Mesenchymal stem cell (in vitro differentiated cells and primary cell): ENCODE data around the gene AP1S1. TPM values are rescaled to one million over a fixed set of nuclear protein-coding genes. Genes with fewer than 3 reads are reported as not detected.
A peak's percentile ranks its signal among the peaks of the same experiment; 100 is the strongest.
"Not testable (repeated sequence)": the region's sequence is repeated elsewhere in the genome, so short reads cannot be mapped to it uniquely, and the experiment has no call there.

ENCODE experiments used
- DNase-seq: peaks from one replicate; pipeline ENCODE4 v3.0.0-alpha.2; 2013
- H2AFZ ChIP-seq: one replicate; pipeline ENCODE4 v1.6.1; 2013; ENCODE audit warnings: low read depth, mild to moderate bottlenecking, control low read depth, inconsistent platforms, low read length, moderate library complexity
- H2AK5ac ChIP-seq: 2 replicates; pipeline ENCODE4 v1.6.1; 2013; ENCODE audit warnings: low read length, moderate library complexity, mild to moderate bottlenecking, inconsistent platforms; ENCODE audit not compliant: severe bottlenecking
- H2BK120ac ChIP-seq: one replicate; pipeline ENCODE4 v1.6.1; 2013; ENCODE audit warnings: low read depth, mild to moderate bottlenecking, inconsistent platforms, low read length, moderate library complexity
- H2BK12ac ChIP-seq, 2 experiments: one replicate each; pipeline ENCODE4 v1.6.1; 2013; ENCODE audit warnings: inconsistent platforms in 2 of 2, low read length in 2 of 2, mild to moderate bottlenecking in 2 of 2, moderate library complexity in 2 of 2, control low read depth in 1 of 2
- H2BK15ac ChIP-seq: one replicate; pipeline ENCODE4 v1.6.1; 2013; ENCODE audit warnings: mild to moderate bottlenecking, low read depth, inconsistent platforms; ENCODE audit not compliant: poor library complexity, severe bottlenecking
- H2BK5ac ChIP-seq: 2 replicates; pipeline ENCODE4 v1.6.1; 2013; ENCODE audit warnings: low read depth, mild to moderate bottlenecking, low read length, control low read depth, inconsistent platforms; ENCODE audit not compliant: poor library complexity, severe bottlenecking
- H3K14ac ChIP-seq, 2 experiments: one replicate each; pipeline ENCODE4 v1.6.1; 2013; ENCODE audit warnings: inconsistent platforms in 2 of 2, low read length in 2 of 2, control low read depth in 1 of 2, mild to moderate bottlenecking in 1 of 2, moderate library complexity in 1 of 2
- H3K18ac ChIP-seq, 2 experiments: one replicate each; pipeline ENCODE4 v1.6.1; 2013; ENCODE audit warnings: inconsistent platforms in 2 of 2, low read length in 2 of 2, control low read depth in 1 of 2, low read depth in 1 of 2, mild to moderate bottlenecking in 1 of 2
- H3K23ac ChIP-seq, 2 experiments: one replicate each; pipeline ENCODE4 v1.6.1; 2013; ENCODE audit warnings: inconsistent platforms in 2 of 2, low read length in 2 of 2, mild to moderate bottlenecking in 2 of 2, moderate library complexity in 2 of 2, control low read depth in 1 of 2
- H3K27ac ChIP-seq: 2 replicates; pipeline ENCODE4 v1.5.1; 2013; ENCODE audit warnings: mild to moderate bottlenecking, moderate library complexity, low read length, control low read depth, inconsistent platforms; ENCODE audit not compliant: poor library complexity, severe bottlenecking
- H3K27me3 ChIP-seq, 2 experiments: 2 replicates each; pipeline versions ENCODE4 v1.6.1 to v1.7.0; 2013; ENCODE audit warnings: low read length in 2 of 2, mild to moderate bottlenecking in 2 of 2, moderate library complexity in 2 of 2, control low read depth in 1 of 2, inconsistent platforms in 1 of 2; ENCODE audit not compliant: control insufficient read depth in 1 of 2, insufficient read depth in 1 of 2
- H3K36me3 ChIP-seq, 2 experiments: 2 replicates each; pipeline versions ENCODE4 v1.6.1 to v1.7.0; 2013; ENCODE audit warnings: low read length in 2 of 2, control low read depth in 1 of 2, inconsistent platforms in 1 of 2, low read depth in 1 of 2, mild to moderate bottlenecking in 1 of 2; ENCODE audit not compliant: insufficient read depth in 2 of 2, control insufficient read depth in 1 of 2
- H3K4ac ChIP-seq, 2 experiments: one replicate each; pipeline ENCODE4 v1.6.1; 2013; ENCODE audit warnings: inconsistent platforms in 2 of 2, low read length in 2 of 2, mild to moderate bottlenecking in 2 of 2, moderate library complexity in 2 of 2, control low read depth in 1 of 2, low read depth in 1 of 2
- H3K4me1 ChIP-seq: 2 replicates; pipeline ENCODE4 v1.6.1; 2013; ENCODE audit warnings: low read depth, low read length, control low read depth; ENCODE audit not compliant: control insufficient read depth, insufficient read depth
- H3K4me2 ChIP-seq: 2 replicates; pipeline ENCODE4 v1.6.1; 2013; ENCODE audit warnings: low read length, mild to moderate bottlenecking, inconsistent platforms; ENCODE audit not compliant: poor library complexity, severe bottlenecking
- H3K4me3 ChIP-seq, 2 experiments: 2 replicates each; pipeline versions ENCODE4 v1.5.1 to v1.7.0; 2013; ENCODE audit warnings: low read length in 2 of 2, mild to moderate bottlenecking in 2 of 2, control low read depth in 1 of 2, low read depth in 1 of 2; ENCODE audit not compliant: insufficient read depth in 1 of 2
- H3K79me1 ChIP-seq: replicated peaks from 2 replicates; pipeline ENCODE4 v1.6.1; 2013; ENCODE audit warnings: mild to moderate bottlenecking, control low read depth, low read length, inconsistent platforms; ENCODE audit not compliant: poor library complexity, severe bottlenecking
- H3K9ac ChIP-seq: 2 replicates; pipeline ENCODE4 v1.7.0; 2013; ENCODE audit warnings: mild to moderate bottlenecking, low read length, moderate library complexity
- H3K9me3 ChIP-seq: 2 replicates; pipeline ENCODE4 v1.7.0; 2013; ENCODE audit warnings: mild to moderate bottlenecking, low read length; ENCODE audit not compliant: control insufficient read depth
- H4K8ac ChIP-seq: one replicate; pipeline ENCODE4 v1.6.1; 2013; ENCODE audit warnings: inconsistent platforms, mild to moderate bottlenecking, low read length, moderate library complexity
- H4K91ac ChIP-seq: one replicate; pipeline ENCODE4 v1.6.1; 2013; ENCODE audit warnings: mild to moderate bottlenecking, low read length, inconsistent platforms
- WGBS: methylation state at CpG from one replicate; pipeline ENCODE4 v1.1.7; 2013; ENCODE audit warnings: mixed read lengths; 5-methylcytosine and 5-hydroxymethylcytosine counted together
- polyA plus RNA-seq, 2 experiments: library from polyadenylated mRNA; stranded (reverse); fragments of 200-250 nt; gene quantifications; one replicate each; pipeline ENCODE4 v1.2.3, GENCODE V29; 2013

AP1S1 gene
- polyA plus RNA-seq (2013, experiment 1 of 2), result 65.9 TPM
- 64.7 TPM for polyA plus RNA-seq (2013, experiment 2 of 2)

DNA sequence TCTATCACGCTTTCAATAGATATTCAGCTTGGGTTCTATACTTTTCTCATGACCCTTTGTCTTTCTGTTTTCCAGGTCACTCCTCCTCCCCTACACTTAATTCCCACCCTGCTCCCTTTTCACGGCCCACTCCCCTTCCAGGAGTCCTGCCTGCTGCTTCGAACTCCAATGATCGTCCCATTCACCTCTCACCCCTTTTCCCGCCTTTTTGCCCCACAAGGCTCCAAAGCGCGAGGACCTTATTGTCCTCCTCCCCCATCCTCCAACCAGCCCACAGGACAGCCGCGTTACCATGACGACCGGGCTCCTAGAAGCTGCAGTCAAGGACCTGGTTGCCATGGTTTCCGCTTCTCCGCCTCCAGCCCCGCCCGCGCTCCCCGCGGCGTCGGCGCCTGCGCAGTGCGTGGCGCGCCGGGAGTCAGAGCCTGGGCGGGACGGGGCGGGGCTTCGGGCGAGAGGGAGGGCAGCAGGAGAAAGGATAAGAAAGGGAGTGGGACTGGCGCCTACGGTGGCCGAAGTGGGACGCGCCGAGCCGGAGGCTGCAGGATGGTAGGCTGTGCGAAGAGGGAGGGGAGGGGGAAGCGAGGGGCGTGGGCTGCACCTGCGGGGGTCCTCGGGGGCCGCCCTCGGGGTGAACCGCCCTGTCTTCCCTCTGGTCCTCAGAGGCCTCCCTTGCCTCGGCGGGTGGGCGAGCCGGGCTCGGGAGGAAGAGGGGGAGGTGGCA, at the start of gene AP1S1:
AP1S1 (plus strand) TSS at position 508 of the 724 bp plus-strand sequence; CDS start at position 547, 39 bp downstream.
- Histone ChIP-seq H3K9me3 (no peaks in the 10 kb centered on the region), H3K14ac (peak within 1 kb of the TSS; percentile 57 to 90), H2BK12ac (peak within 1 kb of the TSS in 1 of 2 experiments; percentile 43), H3K4me2 (peak within 1 kb of the TSS; percentile 86), H2AFZ (peak within 1 kb of the TSS; percentile 29), H4K8ac (peak within 1 kb of the TSS; percentile 52), H2BK5ac (peak within 1 kb of the TSS; percentile 81), H3K79me1 (peaks cover 21% of the 10 kb centered on the region), H2BK120ac (peak within 1 kb of the TSS; percentile 54), H3K4me1 (peaks cover 16% of the 10 kb centered on the region), H3K23ac (peak within 1 kb of the TSS in 1 of 2 experiments; percentile 23), H3K27me3 (peaks cover 0 to 9% of the 10 kb centered on the region in 2 experiments), H3K27ac (peak within 1 kb of the TSS; percentile 33), H2BK15ac (peak within 1 kb of the TSS; percentile 89), H3K36me3 (peaks cover 24 to 27% of the 10 kb centered on the region in 2 experiments), H4K91ac (peak within 1 kb of the TSS; percentile 70), H3K18ac (peak within 1 kb of the TSS; percentile 79 to 82), H3K4me3 (peak within 1 kb of the TSS; percentile 84 to 90), H3K9ac (peak within 1 kb of the TSS; percentile 93), H2AK5ac (peak within 1 kb of the TSS; percentile 43), H3K4ac (peak within 1 kb of the TSS in 1 of 2 experiments; percentile 42)
- DNase-seq, result peak; percentile 91
- WGBS, result 7% methylated on average over 43 of the region's 51 CpGs

DNA sequence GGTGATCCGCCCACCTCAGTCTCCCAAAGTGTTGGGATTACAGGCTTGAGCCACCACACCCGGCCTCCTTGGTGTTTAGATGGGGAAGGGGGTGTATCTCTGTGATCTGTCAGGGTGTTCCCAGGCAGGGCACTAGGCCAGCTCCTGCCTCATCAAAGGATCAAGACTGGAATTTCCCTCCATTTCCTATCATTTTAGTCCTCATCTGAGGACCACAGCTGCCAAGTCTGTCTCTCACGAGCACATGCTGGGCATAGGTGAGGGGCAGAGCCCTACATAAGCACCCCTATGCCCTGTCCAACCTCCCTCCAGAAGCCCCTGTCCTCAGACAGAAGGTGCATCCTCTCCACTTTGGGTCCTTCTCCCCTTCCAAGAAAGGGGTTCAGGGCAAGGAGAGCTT, 49.5 kb upstream of the AP1S1 start:
- H4K91ac ChIP-seq, result peak overlapping the region; percentile 74
- no peak overlapping the region for H2AFZ ChIP-seq
- H3K14ac ChIP-seq, result no peak overlapping the region
- H3K27ac ChIP-seq, result no peak overlapping the region
- no peak overlapping the region for H2BK15ac ChIP-seq
- no peak for DNase-seq
- H2BK5ac ChIP-seq, result no peak overlapping the region
- 92% methylated on average over 3 of the region's 3 CpGs for WGBS
- no peak overlapping the region for H3K4me2 ChIP-seq
- no peak overlapping the region for H3K9ac ChIP-seq
- H3K36me3 ChIP-seq, result no peaks in the 10 kb centered on the region
- peak overlapping the region; percentile 61 to 85 for H2BK12ac ChIP-seq
- peak overlapping the region; percentile 7 for H2AK5ac ChIP-seq
- H3K9me3 ChIP-seq, result no peaks in the 10 kb centered on the region
- H3K27me3 ChIP-seq, result no peaks in the 10 kb centered on the region
- no peak overlapping the region for H3K23ac ChIP-seq
- peaks cover 26% of the 10 kb centered on the region for H3K4me1 ChIP-seq
- H3K79me1 ChIP-seq, result no peaks in the 10 kb centered on the region
- peak overlapping the region in 1 of 2 experiments; percentile 71 for H3K18ac ChIP-seq
- no peak overlapping the region for H3K4me3 ChIP-seq
- H3K4ac ChIP-seq, result no peak overlapping the region
- H2BK120ac ChIP-seq, result no peak overlapping the region
- H4K8ac ChIP-seq, result peak overlapping the region; percentile 57

DNA sequence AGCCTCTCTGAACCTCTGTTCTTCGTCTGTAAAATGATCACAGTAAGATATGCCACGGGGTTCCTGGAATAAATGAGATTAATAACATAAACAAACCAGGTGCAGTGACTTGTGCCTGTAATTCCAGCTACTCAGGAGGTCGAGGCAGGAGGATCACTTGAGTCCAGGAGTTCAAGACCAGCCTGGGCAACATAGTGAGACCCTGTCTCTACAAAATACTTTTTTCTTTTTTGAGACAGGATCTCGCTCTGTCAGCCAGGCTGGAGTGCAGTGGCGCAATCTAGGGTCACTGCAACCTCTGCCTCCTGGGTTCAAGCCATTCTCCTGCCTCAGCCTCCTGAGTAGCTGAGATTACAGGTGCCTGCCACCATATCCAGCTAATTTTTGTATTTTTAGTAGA, 49.0 kb upstream of the AP1S1 start:
- not testable (repeated sequence) for H3K4me3 ChIP-seq, H3K9me3 ChIP-seq, H4K91ac ChIP-seq, H3K27ac ChIP-seq, H3K9ac ChIP-seq, H2BK15ac ChIP-seq, H2BK120ac ChIP-seq, H3K23ac ChIP-seq, H4K8ac ChIP-seq, H3K27me3 ChIP-seq, DNase-seq, H2BK5ac ChIP-seq, H3K18ac ChIP-seq, H2AFZ ChIP-seq, H3K36me3 ChIP-seq, H3K79me1 ChIP-seq, H3K4ac ChIP-seq, H3K4me2 ChIP-seq, H3K14ac ChIP-seq
- Histone ChIP-seq H2AK5ac (peak overlapping the region; percentile 7), H3K4me1 (peaks cover 25% of the 10 kb centered on the region), H2BK12ac (peak overlapping the region; percentile 61 to 85)
- WGBS, result 90% methylated on average over 5 of the region's 5 CpGs

DNA sequence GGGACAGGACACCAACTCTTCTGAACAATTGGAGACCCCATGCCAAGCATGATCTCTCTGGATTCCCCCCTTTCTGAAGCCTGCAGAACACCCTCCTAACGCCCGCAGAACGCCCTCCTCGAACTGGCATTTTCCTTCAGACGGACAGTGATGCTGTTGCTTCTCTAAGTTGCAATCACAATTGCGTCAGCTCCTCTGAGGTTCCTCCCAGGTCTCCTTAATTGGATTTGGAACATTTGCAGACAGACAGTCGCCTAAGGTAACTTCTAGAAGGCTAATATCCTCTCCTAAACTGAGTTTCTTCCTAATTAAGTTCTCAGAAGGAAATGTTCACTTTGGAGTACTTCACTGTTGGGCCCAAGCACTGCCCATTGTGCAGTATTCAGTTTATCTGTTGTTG, 47.9 kb upstream of the AP1S1 start:
- Histone ChIP-seq H2BK15ac (no peak overlapping the region), H2BK12ac (no peak overlapping the region), H3K36me3 (no peaks in the 10 kb centered on the region), H2BK5ac (no peak overlapping the region), H4K91ac (no peak overlapping the region), H3K27me3 (no peaks in the 10 kb centered on the region), H3K4ac (no peak overlapping the region), H3K4me2 (no peak overlapping the region), H3K14ac (no peak overlapping the region), H3K4me3 (no peak overlapping the region), H2BK120ac (peak overlapping the region; percentile 35), H3K23ac (no peak overlapping the region), H3K27ac (no peak overlapping the region), H3K18ac (no peak overlapping the region), H2AFZ (no peak overlapping the region), H3K79me1 (no peaks in the 10 kb centered on the region), H3K9me3 (no peaks in the 10 kb centered on the region), H3K9ac (no peak overlapping the region), H3K4me1 (peaks cover 17% of the 10 kb centered on the region), H4K8ac (no peak overlapping the region), H2AK5ac (peak overlapping the region; percentile 52)
- WGBS, result 95% methylated on average over 7 of the region's 7 CpGs
- no peak for DNase-seq
